Thyroid gland (tissue), 4 donors: ENCODE results near the gene MED16. TPM values are rescaled to one million over a fixed set of nuclear protein-coding genes. Genes with fewer than 3 reads are reported as not detected.

Experiments used
- DNase-seq, 2 donors: peaks; one replicate each; pipeline ENCODE4 v3.0.0-alpha.2; 2019
- H3K27ac ChIP-seq, 3 donors: fragments of 200-600 bp; sonication (generic); 1 replicate in 2 of 3; 2 replicates in 1 of 3; pipeline ENCODE4 v1.5.1; 2016 to 2019; ENCODE audit warnings: mild to moderate bottlenecking in 1 of 3, moderate library complexity in 1 of 3
- H3K27me3 ChIP-seq: fragments of 200-600 bp; sonication (generic); one replicate; pipeline ENCODE4 v1.5.1; 2019
- H3K36me3 ChIP-seq, 2 donors: fragments of 200-600 bp; sonication (generic); one replicate each; pipeline ENCODE4 v1.5.1; 2016 to 2019
- H3K4me1 ChIP-seq, 2 donors: fragments of 200-600 bp; sonication (generic); one replicate each; pipeline ENCODE4 v1.5.1; 2017 to 2019
- H3K4me3 ChIP-seq, 3 donors: fragments of 200-600 bp; sonication (generic); replicated peaks in 1 of 3; 1 replicate in 2 of 3; 2 replicates in 1 of 3; pipeline ENCODE4 v1.5.1; 2016; ENCODE audit warnings: mild to moderate bottlenecking in 1 of 3
- H3K9me3 ChIP-seq: fragments of 200-600 bp; sonication (generic); one replicate; pipeline ENCODE4 v1.5.1; 2017
- CTCF ChIP-seq, 6 experiments: fragments of 200-600 bp in 3 of 6; fragments of 450-650 bp in 3 of 6; sonication (generic) in 3 of 6; IDR thresholded peaks; one replicate each; pipeline ENCODE4 v1.5.1; 2016 to 2019; ENCODE audit warnings: antibody characterized with exemption in 6 of 6, mild to moderate bottlenecking in 2 of 6, inconsistent platforms in 1 of 6, moderate library complexity in 1 of 6
- POLR2A ChIP-seq, 2 donors: fragments of 450-650 bp; IDR thresholded peaks; one replicate each; pipeline ENCODE4 v1.6.1; 2017; ENCODE audit warnings: antibody characterized with exemption in 2 of 2, mild to moderate bottlenecking in 2 of 2, moderate library complexity in 1 of 2
- WGBS, 2 donors: methylation state at CpG; one replicate each; pipeline ENCODE4 v1.1.5; 2017; 5-methylcytosine and 5-hydroxymethylcytosine counted together
- intact Hi-C: fragments of 100-400 bp; cut with DNase I; formaldehyde crosslinking; loops from one replicate; pipeline ENCODE4 v1.15.1; 2023
- total RNA-seq, 4 donors: library from RNA; depleted of rRNA; stranded (reverse); fragments of >200 nt; gene quantifications; one replicate each; pipeline ENCODE4 v1.2.3, GENCODE V29; 2016

The MED16 gene, protein sequence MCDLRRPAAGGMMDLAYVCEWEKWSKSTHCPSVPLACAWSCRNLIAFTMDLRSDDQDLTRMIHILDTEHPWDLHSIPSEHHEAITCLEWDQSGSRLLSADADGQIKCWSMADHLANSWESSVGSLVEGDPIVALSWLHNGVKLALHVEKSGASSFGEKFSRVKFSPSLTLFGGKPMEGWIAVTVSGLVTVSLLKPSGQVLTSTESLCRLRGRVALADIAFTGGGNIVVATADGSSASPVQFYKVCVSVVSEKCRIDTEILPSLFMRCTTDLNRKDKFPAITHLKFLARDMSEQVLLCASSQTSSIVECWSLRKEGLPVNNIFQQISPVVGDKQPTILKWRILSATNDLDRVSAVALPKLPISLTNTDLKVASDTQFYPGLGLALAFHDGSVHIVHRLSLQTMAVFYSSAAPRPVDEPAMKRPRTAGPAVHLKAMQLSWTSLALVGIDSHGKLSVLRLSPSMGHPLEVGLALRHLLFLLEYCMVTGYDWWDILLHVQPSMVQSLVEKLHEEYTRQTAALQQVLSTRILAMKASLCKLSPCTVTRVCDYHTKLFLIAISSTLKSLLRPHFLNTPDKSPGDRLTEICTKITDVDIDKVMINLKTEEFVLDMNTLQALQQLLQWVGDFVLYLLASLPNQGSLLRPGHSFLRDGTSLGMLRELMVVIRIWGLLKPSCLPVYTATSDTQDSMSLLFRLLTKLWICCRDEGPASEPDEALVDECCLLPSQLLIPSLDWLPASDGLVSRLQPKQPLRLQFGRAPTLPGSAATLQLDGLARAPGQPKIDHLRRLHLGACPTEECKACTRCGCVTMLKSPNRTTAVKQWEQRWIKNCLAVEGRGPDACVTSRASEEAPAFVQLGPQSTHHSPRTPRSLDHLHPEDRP
- total RNA-seq: 10 to 100 TPM; 33.2 to 66.5 (median 54.3) TPM

- DNase-seq: peak; percentile 93
- Histone ChIP-seq H3K4me1 (peaks cover 6% of the 10 kb centered on the region in 2 donors), H3K27ac (peak within 1 kb of the TSS; percentile 71 to 94 (median 90)), H3K36me3 (peaks cover 5 to 6% of the 10 kb centered on the region in 2 donors), H3K27me3 (no peaks in the 10 kb centered on the region), H3K9me3 (no peaks in the 10 kb centered on the region), H3K4me3 (peak within 1 kb of the TSS; percentile 36 to 83 (median 78))
- TF ChIP-seq CTCF (IDR thresholded peaks at IDR 0.05) (no peak), POLR2A (IDR thresholded peaks at IDR 0.05) (peak in 1 of 2 donors; percentile 71)
- intact Hi-C loops: no loop called here
- WGBS, 2 donors: 1 to 2% methylated on average over 24 to 25 of the region's 69 CpGs
Measured at GRCh38 chr19:892894-893689, at the start of gene MED16, which contains the start of gene RNU6-9. Gene MED16 (minus strand): TSS chr19:893187. CDS start chr19:891131, 2,056 bp downstream. Gene RNU6-9 (plus strand): TSS chr19:893484.

DNA sequence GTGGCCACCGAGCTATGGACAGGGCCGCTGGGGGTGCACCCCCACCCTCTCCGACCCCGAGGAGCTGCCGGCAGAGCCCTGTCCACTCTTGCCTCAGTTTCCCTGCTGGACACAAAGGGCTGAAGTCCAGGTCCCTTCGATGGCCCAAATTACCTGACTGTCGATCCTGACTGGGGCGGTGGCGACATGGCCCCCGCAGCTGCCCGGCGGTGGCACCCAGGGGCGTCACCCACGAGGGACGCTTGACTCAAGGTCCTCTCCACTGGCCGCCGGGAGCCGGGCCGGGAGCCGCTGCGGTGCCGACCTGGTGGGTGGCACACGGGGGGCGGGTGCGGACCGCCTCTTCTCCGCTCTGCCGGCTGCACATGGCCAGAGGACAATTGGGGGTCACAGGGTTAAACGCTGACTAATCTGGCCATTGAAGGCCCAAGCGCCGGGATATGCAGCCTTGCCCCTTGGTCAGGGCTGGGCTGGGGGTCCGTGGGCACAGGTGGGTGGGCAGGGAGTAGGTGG lies 49.2 kb upstream of the MED16 start:
- no peak for DNase-seq
- Histone ChIP-seq H3K9me3 (no peaks in the 10 kb centered on the region), H3K27me3 (no peaks in the 10 kb centered on the region), H3K27ac (no peak overlapping the region), H3K4me1 (peaks cover 8 to 23% of the 10 kb centered on the region in 2 donors), H3K36me3 (no peaks in the 10 kb centered on the region), H3K4me3 (no peak overlapping the region)
- TF ChIP-seq POLR2A (IDR thresholded peaks at IDR 0.05) (no peak), CTCF (IDR thresholded peaks at IDR 0.05) (no peak)
- 95 to 96% methylated on average over 5 to 13 of the region's 32 CpGs for WGBS, 2 donors
- intact Hi-C loops: no loop called here

- intact Hi-C loops: no loop called here
- Histone ChIP-seq H3K36me3 (no peaks in the 10 kb centered on the region), H3K4me1 (peaks cover 8 to 23% of the 10 kb centered on the region in 2 donors), H3K4me3 (peak overlapping the region in 1 of 3 donors; percentile 24), H3K9me3 (no peaks in the 10 kb centered on the region), H3K27me3 (no peaks in the 10 kb centered on the region), H3K27ac (peak overlapping the region in 2 of 3 donors; percentile 77 to 83)
- TF ChIP-seq POLR2A (IDR thresholded peaks at IDR 0.05): no peak
- TF ChIP-seq CTCF (IDR thresholded peaks at IDR 0.05): no peak
- 85 to 92% methylated on average over 10 to 36 of the region's 45 CpGs for WGBS, 2 donors
- no peak for DNase-seq
Measured at GRCh38 chr19:941292-942132, 48.5 kb upstream of the MED16 start.

DNA sequence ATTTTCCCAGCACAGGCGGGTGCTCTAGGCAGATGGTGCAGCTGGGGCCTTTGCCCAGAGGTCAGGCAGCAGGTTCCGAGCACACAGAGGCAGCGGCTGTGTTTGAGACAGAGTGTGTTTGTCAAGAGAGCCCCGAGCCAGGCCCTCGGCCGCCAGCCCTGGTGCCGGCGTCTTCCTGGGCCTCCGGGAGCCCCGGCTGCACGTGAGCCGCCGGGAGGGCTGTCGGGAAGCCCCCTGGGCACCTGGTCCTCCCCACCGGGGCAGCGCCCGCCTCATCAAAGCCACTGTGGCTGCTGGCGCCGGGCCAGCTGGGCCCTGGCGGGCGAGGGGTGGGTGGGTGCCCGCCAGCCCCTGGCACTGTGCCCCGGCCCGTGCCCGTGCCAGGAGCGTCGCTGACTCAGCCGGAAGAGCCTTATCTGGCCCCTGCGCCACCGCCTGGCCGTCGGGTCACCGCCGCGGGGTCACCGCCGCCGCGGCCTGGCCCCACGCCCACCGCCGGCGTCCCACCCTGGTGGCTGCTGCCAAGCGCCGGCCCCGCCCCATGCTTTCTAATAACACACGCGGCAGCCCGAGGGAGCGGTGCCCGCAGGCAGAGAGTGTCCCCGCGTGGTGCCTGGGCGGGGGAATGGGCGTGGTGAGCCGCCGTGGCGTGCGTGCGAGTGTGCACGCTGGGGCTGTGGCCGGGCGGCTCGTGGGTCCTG lies 47.8 kb upstream of the MED16 start:
- Histone ChIP-seq H3K27me3 (no peaks in the 10 kb centered on the region), H3K36me3 (no peaks in the 10 kb centered on the region), H3K4me1 (peaks cover 8 to 23% of the 10 kb centered on the region in 2 donors), H3K9me3 (no peaks in the 10 kb centered on the region), H3K27ac (peak overlapping the region; percentile 73 to 83 (median 77)), H3K4me3 (peak overlapping the region in 1 of 3 donors; percentile 24)
- DNase-seq: peak; percentile 83 to 87
- TF ChIP-seq CTCF (IDR thresholded peaks at IDR 0.05) (no peak), POLR2A (IDR thresholded peaks at IDR 0.05) (no peak)
- intact Hi-C loops: no loop called here
- 33% methylated on average over 26 of the region's 64 CpGs; no CpG with 5 or more reads in 1 of the 2 donors for WGBS, 2 donors
